ENCODE results near the gene PANK2. TPM values are rescaled to one million over a fixed set of nuclear protein-coding genes. Genes with fewer than 3 reads are reported as not detected.

Gene PANK2
- total and polyA plus RNA-seq, 10 of the 15 experiments (the other 5 are each of a cell fraction or from before 2014, with no cell fraction given): 13.2 to 43.4 (median 33.3) TPM

GRCh38 chr20:3846378-3846739 lies 42.8 kb upstream of the PANK2 start (continued):
- TF ChIP-seq ZNF384 (IDR thresholded peaks at IDR 0.05; ENCODE audit: borderline replicate concordance, low read depth, low read length) (no peak), REST (IDR thresholded peaks at IDR 0.05; ENCODE audit: low read depth, low read length) (no peak), EP300 (IDR thresholded peaks at IDR 0.05; ENCODE audit: borderline replicate concordance in 1 of 2, control insufficient read depth in 1 of 2, low read depth in 2 of 2, low read length in 2 of 2) (no peak), RELB (IDR thresholded peaks at IDR 0.05; ENCODE audit: low read depth) (peak; percentile 23; the same call in 1 of the 2 replicates), SIX5 (IDR thresholded peaks at IDR 0.05; ENCODE audit: low read depth, low read length, severe bottlenecking) (no peak), NR2C2 (IDR thresholded peaks at IDR 0.05; ENCODE audit: borderline replicate concordance, control insufficient read depth, insufficient read length, low read depth) (no peak)
- TF ChIP-seq, protein P1, sequence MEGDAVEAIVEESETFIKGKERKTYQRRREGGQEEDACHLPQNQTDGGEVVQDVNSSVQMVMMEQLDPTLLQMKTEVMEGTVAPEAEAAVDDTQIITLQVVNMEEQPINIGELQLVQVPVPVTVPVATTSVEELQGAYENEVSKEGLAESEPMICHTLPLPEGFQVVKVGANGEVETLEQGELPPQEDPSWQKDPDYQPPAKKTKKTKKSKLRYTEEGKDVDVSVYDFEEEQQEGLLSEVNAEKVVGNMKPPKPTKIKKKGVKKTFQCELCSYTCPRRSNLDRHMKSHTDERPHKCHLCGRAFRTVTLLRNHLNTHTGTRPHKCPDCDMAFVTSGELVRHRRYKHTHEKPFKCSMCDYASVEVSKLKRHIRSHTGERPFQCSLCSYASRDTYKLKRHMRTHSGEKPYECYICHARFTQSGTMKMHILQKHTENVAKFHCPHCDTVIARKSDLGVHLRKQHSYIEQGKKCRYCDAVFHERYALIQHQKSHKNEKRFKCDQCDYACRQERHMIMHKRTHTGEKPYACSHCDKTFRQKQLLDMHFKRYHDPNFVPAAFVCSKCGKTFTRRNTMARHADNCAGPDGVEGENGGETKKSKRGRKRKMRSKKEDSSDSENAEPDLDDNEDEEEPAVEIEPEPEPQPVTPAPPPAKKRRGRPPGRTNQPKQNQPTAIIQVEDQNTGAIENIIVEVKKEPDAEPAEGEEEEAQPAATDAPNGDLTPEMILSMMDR (IDR thresholded peaks at IDR 0.05 in 2 of 3, conservative IDR thresholded peaks at IDR 0.05 in 1 of 3; ENCODE audit: control insufficient read depth in 2 of 3, extremely low read depth in 1 of 3, insufficient read depth in 1 of 3, low read depth in 3 of 3, low read length in 3 of 3): no peak
- TF ChIP-seq, protein P2, sequence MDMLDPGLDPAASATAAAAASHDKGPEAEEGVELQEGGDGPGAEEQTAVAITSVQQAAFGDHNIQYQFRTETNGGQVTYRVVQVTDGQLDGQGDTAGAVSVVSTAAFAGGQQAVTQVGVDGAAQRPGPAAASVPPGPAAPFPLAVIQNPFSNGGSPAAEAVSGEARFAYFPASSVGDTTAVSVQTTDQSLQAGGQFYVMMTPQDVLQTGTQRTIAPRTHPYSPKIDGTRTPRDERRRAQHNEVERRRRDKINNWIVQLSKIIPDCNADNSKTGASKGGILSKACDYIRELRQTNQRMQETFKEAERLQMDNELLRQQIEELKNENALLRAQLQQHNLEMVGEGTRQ (IDR thresholded peaks at IDR 0.05; ENCODE audit: borderline replicate concordance, low read depth, low read length): no peak

Measured in GM12878 (cell line).